GM19239 (cell line): ENCODE measurements around the gene COMMD10.
A peak's percentile ranks its signal among the peaks of the same experiment; 100 is the strongest.
"Not testable (repeated sequence)": the region's sequence is repeated elsewhere in the genome, so short reads cannot be mapped to it uniquely, and the experiment has no call there.

Source experiments
- DNase-seq: peaks from one replicate; pipeline ENCODE4 v3.0.0; 2011; ENCODE audit warnings: low spot score; ENCODE audit not compliant: insufficient read length
- FAIRE-seq: peaks from 2 replicates; lab custom pipeline; 2011; peaks lifted over from hg19 to GRCh38; lab: Jason Lieb, UNC

The COMMD10 gene

GRCh38 chr5:116084871-116085715, at the start of gene COMMD10:
Gene COMMD10 (plus strand): TSS chr5:116085025.
- peak; percentile 41 for DNase-seq
- peak; percentile 94 for FAIRE-seq

- DNase-seq (no peak), FAIRE-seq (no peak)
These were observed 49.7 kb upstream of the COMMD10 start for GRCh38 chr5:116035123-116035522.

- FAIRE-seq (no peak), DNase-seq (no peak)
These were observed 47.5 kb upstream of the COMMD10 start for GRCh38 chr5:116037236-116037822.

- FAIRE-seq (peak; percentile 63), DNase-seq (no peak)
These were observed 46.0 kb upstream of the COMMD10 start for GRCh38 chr5:116038817-116039216.

GRCh38 chr5:116042375-116042774, 42.5 kb upstream of the COMMD10 start:
- DNase-seq (no peak), FAIRE-seq (no peak)

- FAIRE-seq (no peak), DNase-seq (no peak)
These were observed 40.8 kb upstream of the COMMD10 start for GRCh38 chr5:116044073-116044472.

- no peak for FAIRE-seq
- no peak for DNase-seq
These were observed 39.0 kb upstream of the COMMD10 start for GRCh38 chr5:116045821-116046220.

GRCh38 chr5:116046261-116046660, 38.6 kb upstream of the COMMD10 start:
- DNase-seq, result no peak
- no peak for FAIRE-seq

- FAIRE-seq (no peak), DNase-seq (no peak)
These were observed 38.0 kb upstream of the COMMD10 start for GRCh38 chr5:116046823-116047222.

GRCh38 chr5:116058346-116058936, 26.4 kb upstream of the COMMD10 start:
- FAIRE-seq (no peak), DNase-seq (no peak)

GRCh38 chr5:116062352-116062751, 22.5 kb upstream of the COMMD10 start:
- FAIRE-seq, result no peak
- no peak for DNase-seq

- no peak for DNase-seq
- no peak for FAIRE-seq
These were observed 20.9 kb upstream of the COMMD10 start for GRCh38 chr5:116063950-116064349.

- FAIRE-seq (peak; percentile 76), DNase-seq (no peak)
These were observed 16.7 kb upstream of the COMMD10 start for GRCh38 chr5:116068028-116068632.

- no peak for FAIRE-seq
- no peak for DNase-seq
These were observed 13.6 kb upstream of the COMMD10 start for GRCh38 chr5:116071211-116071610.

- DNase-seq (no peak), FAIRE-seq (peak; percentile 45)
These were observed 9.5 kb upstream of the COMMD10 start for GRCh38 chr5:116075191-116075831.

GRCh38 chr5:116076496-116076895, 8.3 kb upstream of the COMMD10 start:
- DNase-seq (peak; percentile 41), FAIRE-seq (peak; percentile 99)

GRCh38 chr5:116078199-116078598, 6.6 kb upstream of the COMMD10 start:
- FAIRE-seq (no peak), DNase-seq (no peak)

GRCh38 chr5:116084287-116084691, 536 bp upstream of the COMMD10 start:
- FAIRE-seq, result peak; percentile 23

GRCh38 chr5:116086309-116086708, 1.5 kb downstream of the COMMD10 start:
- not testable (repeated sequence) for FAIRE-seq, DNase-seq

More at GRCh38 chr5:116084287-116084691, 536 bp upstream of the COMMD10 start:
- DNase-seq, result peak; percentile 7

GRCh38 chr5:116088062-116088461, 3.2 kb downstream of the COMMD10 start:
- FAIRE-seq (no peak), DNase-seq (no peak)
